Activated T-cell treated with anti-CD3 and anti-CD28 coated beads for 4 hours (primary cell): Measurements from ENCODE around the gene MAPKAPK2.

Experiments used
- DNase-seq: peaks from one replicate; pipeline ENCODE4 v3.0.0-alpha.2; 2020

MAPKAPK2 gene

DNA sequence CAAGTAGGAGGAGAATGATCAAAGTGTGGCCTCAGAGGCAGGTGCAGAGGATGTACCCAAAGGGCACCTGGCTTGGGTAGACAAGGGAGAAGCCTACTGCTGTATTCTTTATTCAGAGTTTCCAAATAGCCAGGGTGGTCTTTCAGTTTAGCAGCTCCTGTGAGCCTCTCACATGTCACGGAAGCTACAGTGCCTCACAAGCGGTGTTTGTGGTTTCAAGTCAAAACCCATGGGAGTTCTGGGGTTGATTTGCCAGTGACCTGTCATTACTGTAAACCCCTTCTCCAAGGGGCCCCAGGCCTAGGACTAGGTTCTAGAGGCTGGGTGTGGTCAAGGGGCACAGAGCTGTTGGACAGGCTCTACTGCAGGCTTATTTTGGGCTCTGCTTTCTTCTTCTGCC, 97.7 kb downstream of the MAPKAPK2 start:
- DNase-seq: no peak

DNA sequence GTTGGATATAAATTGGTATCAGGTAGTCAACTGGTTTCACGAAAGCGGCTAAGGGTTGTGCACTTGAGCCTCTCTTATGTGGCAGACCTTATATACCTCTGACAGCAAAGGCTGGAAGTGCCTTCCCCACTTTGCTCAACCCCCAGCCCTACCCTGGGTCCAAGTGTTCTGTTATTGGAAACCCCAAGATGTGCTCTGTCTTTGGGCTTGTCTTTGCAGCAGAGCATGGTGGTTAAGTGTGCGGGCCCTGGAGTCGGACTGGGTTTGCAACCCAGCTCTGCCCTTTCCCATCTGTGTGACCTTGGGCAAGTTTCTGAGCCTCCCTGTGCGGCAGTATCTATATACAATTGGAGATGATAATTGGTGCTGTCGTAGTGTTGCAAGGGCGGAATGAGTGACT, 98.8 kb downstream of the MAPKAPK2 start:
- DNase-seq: no peak
